Neural cell (in vitro differentiated cells): ENCODE data around the gene GRHL1. TPM values are rescaled to one million over a fixed set of nuclear protein-coding genes. Genes with fewer than 3 reads are reported as not detected.
"Not testable (repeated sequence)": the region's sequence is repeated elsewhere in the genome, so short reads cannot be mapped to it uniquely, and the experiment has no call there.

Experiments used
- H2AFZ ChIP-seq: fragments of 200-600, 300-800 bp; sonication (generic), shearing (Covaris generic); 2 replicates; pipeline ENCODE4 v1.6.0; 2014; ENCODE audit warnings: low read depth, mild to moderate bottlenecking, antibody characterized with exemption, low read length, moderate library complexity
- H3F3A ChIP-seq: fragments of 200-600 bp; shearing (Covaris generic); 2 replicates; pipeline ENCODE4 v1.6.1; 2016; ENCODE audit warnings: mild to moderate bottlenecking, moderate library complexity, mixed read lengths, antibody characterized with exemption, low read length; ENCODE audit not compliant: insufficient read depth, poor library complexity, severe bottlenecking
- H3K27ac ChIP-seq: fragments of 200-600, 300-800 bp; sonication (generic), shearing (Covaris generic); 2 replicates; pipeline ENCODE4 v1.5.1; 2014; ENCODE audit warnings: mild to moderate bottlenecking, low read length, moderate library complexity
- H3K27me3 ChIP-seq: fragments of 300-800, 200-600 bp; sonication (generic), shearing (Covaris generic); 2 replicates; pipeline ENCODE4 v1.6.0; 2014; ENCODE audit warnings: mild to moderate bottlenecking, low read depth, low read length, moderate library complexity; ENCODE audit not compliant: insufficient read depth
- H3K36me3 ChIP-seq: fragments of 300-800, 200-600 bp; sonication (generic), shearing (Covaris generic); 2 replicates; pipeline ENCODE4 v1.5.1; 2014; ENCODE audit warnings: mild to moderate bottlenecking, antibody characterized with exemption, low read length, moderate library complexity; ENCODE audit not compliant: insufficient read depth
- H3K4me2 ChIP-seq: fragments of 300-800, 200-600 bp; sonication (generic), shearing (Covaris generic); 2 replicates; pipeline ENCODE4 v1.6.0; 2014; ENCODE audit warnings: mild to moderate bottlenecking, low read length
- H3K4me3 ChIP-seq: fragments of 300-800, 200-600 bp; sonication (generic), shearing (Covaris generic); 2 replicates; pipeline ENCODE4 v1.5.1; 2014; ENCODE audit warnings: mild to moderate bottlenecking, low read length, moderate library complexity
- H3K79me2 ChIP-seq: fragments of 200-600 bp; shearing (Covaris generic); replicated peaks from 2 replicates; pipeline ENCODE4 v1.6.0; 2014; ENCODE audit warnings: mild to moderate bottlenecking, low read length, moderate library complexity; ENCODE audit not compliant: insufficient read depth
- H3K9ac ChIP-seq: fragments of 300-800, 200-600 bp; sonication (generic), shearing (Covaris generic); 2 replicates; pipeline ENCODE4 v1.6.1; 2016; ENCODE audit warnings: mild to moderate bottlenecking, low read length, mixed read lengths
- H3K9me2 ChIP-seq: fragments of 200-600 bp; shearing (Covaris generic); 2 replicates; pipeline ENCODE4 v1.6.1; 2016; ENCODE audit warnings: mild to moderate bottlenecking, low read length, mixed read lengths; ENCODE audit not compliant: insufficient read depth
- H3K9me3 ChIP-seq: fragments of 200-600, 300-800 bp; sonication (generic), shearing (Covaris generic); 2 replicates; pipeline ENCODE4 v1.6.1; 2016; ENCODE audit warnings: mild to moderate bottlenecking, mixed run types, low read length, moderate library complexity, mixed read lengths
- H4K20me1 ChIP-seq: fragments of 200-600 bp; shearing (Covaris generic); 2 replicates; pipeline ENCODE4 v1.6.1; 2016; ENCODE audit warnings: mild to moderate bottlenecking, mixed run types; ENCODE audit not compliant: insufficient read depth
- EP300 ChIP-seq: fragments of 450-650 bp; conservative IDR thresholded peaks from 2 replicates; pipeline ENCODE4 v1.6.1; 2014; ENCODE audit warnings: antibody characterized with exemption, mild to moderate bottlenecking, moderate library complexity; ENCODE audit not compliant: poor library complexity, severe bottlenecking
- EZH2 ChIP-seq: fragments of 200-600, 300-800 bp; shearing (Covaris generic), sonication (generic); IDR thresholded peaks from 2 replicates; pipeline ENCODE4 v1.6.1; 2014; ENCODE audit warnings: antibody characterized with exemption, low read length, borderline replicate concordance, mild to moderate bottlenecking; ENCODE audit not compliant: insufficient read depth, poor library complexity, severe bottlenecking
- MXI1 ChIP-seq: fragments of 450-650 bp; conservative IDR thresholded peaks from 2 replicates; pipeline ENCODE4 v1.6.1; 2014; ENCODE audit warnings: antibody characterized with exemption, mild to moderate bottlenecking; ENCODE audit not compliant: poor library complexity, severe bottlenecking
- POLR2AphosphoS5 ChIP-seq: IDR thresholded peaks from 2 replicates; pipeline ENCODE4 v1.6.1; 2012
- RAD21 ChIP-seq: fragments of 450-650 bp; conservative IDR thresholded peaks from 2 replicates; pipeline ENCODE4 v1.6.1; 2014; ENCODE audit warnings: antibody characterized with exemption, mild to moderate bottlenecking, moderate library complexity
- SMC3 ChIP-seq: fragments of 450-650 bp; conservative IDR thresholded peaks from 2 replicates; pipeline ENCODE4 v1.6.1; 2014; ENCODE audit warnings: antibody characterized with exemption, mild to moderate bottlenecking, moderate library complexity; ENCODE audit not compliant: poor library complexity
- TAF1 ChIP-seq: IDR thresholded peaks from 2 replicates; pipeline ENCODE4 v1.6.1; 2012; ENCODE audit warnings: low read depth
- polyA plus RNA-seq: library from polyadenylated mRNA; depleted of rRNA; stranded (reverse); fragments of >200 nt; gene quantifications from 2 replicates; pipeline ENCODE4 v1.2.3, GENCODE V29; 2014
- TF ChIP-seq, protein P1 (sequence below): IDR thresholded peaks from 2 replicates; pipeline ENCODE4 v1.6.1; 2012; ENCODE audit warnings: borderline replicate concordance
- TF ChIP-seq, protein P2 (sequence below): fragments of 450-650 bp; IDR thresholded peaks from 2 replicates; pipeline ENCODE4 v1.5.1; 2014; ENCODE audit warnings: antibody characterized with exemption, mild to moderate bottlenecking, moderate library complexity; ENCODE audit not compliant: poor library complexity, severe bottlenecking

The GRHL1 gene
- polyA plus RNA-seq, 1 donor from 2014 or later: 26.3 TPM

DNA sequence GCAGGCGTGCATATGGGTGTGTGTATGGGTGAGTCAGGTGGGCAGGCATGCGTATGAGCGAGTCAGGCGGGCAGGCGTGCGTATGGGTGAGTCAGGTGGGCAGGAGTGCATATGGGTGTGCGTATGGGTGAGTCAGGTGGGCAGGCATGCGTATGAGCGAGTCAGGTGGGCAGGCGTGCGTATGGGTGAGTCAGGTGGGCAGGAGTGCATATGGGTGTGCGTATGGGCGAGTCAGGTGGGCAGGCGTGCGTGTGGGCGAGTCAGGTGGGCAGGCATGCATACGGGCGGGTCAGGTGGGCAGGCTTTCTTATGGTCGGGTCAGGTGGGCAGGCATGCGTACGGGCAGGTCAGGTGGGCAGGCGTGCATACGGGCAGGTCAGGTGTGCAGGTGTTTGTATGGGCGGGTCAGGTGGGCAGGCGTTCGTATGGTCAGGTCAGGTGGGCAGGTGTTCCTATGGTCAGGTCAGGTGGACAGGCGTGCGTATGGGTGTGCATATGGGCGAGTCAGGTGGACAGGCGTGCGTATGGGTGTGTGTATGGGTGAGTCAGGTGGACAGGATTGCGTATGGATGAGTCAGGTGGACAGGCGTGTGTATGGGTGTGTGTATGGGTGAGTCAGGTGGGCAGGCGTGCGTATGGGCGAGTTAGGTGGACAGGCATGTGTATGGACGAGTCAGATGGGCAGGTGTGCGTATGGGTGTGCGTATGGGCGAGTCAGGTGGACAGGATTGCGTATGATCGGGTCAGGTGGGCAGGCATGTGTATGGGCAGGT is 63.1 kb downstream of the GRHL1 start:
- TF ChIP-seq EZH2 (no peak), POLR2AphosphoS5 (no peak), MXI1 (no peak), SMC3 (no peak), TAF1 (no peak), EP300 (no peak), RAD21 (no peak)
- TF ChIP-seq, protein P1, sequence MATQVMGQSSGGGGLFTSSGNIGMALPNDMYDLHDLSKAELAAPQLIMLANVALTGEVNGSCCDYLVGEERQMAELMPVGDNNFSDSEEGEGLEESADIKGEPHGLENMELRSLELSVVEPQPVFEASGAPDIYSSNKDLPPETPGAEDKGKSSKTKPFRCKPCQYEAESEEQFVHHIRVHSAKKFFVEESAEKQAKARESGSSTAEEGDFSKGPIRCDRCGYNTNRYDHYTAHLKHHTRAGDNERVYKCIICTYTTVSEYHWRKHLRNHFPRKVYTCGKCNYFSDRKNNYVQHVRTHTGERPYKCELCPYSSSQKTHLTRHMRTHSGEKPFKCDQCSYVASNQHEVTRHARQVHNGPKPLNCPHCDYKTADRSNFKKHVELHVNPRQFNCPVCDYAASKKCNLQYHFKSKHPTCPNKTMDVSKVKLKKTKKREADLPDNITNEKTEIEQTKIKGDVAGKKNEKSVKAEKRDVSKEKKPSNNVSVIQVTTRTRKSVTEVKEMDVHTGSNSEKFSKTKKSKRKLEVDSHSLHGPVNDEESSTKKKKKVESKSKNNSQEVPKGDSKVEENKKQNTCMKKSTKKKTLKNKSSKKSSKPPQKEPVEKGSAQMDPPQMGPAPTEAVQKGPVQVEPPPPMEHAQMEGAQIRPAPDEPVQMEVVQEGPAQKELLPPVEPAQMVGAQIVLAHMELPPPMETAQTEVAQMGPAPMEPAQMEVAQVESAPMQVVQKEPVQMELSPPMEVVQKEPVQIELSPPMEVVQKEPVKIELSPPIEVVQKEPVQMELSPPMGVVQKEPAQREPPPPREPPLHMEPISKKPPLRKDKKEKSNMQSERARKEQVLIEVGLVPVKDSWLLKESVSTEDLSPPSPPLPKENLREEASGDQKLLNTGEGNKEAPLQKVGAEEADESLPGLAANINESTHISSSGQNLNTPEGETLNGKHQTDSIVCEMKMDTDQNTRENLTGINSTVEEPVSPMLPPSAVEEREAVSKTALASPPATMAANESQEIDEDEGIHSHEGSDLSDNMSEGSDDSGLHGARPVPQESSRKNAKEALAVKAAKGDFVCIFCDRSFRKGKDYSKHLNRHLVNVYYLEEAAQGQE: no peak
- Histone ChIP-seq H3K4me3 (no peak overlapping the region), H3K79me2 (no peaks in the 10 kb centered on the region), H3K27me3 (no peaks in the 10 kb centered on the region), H3K9ac (no peak overlapping the region), H2AFZ (no peak overlapping the region), H3K9me2 (no peaks in the 10 kb centered on the region), H4K20me1 (no peaks in the 10 kb centered on the region), H3F3A (no peaks in the 10 kb centered on the region), H3K27ac (no peak overlapping the region), H3K9me3 (no peaks in the 10 kb centered on the region), H3K4me2 (no peak overlapping the region), H3K36me3 (no peaks in the 10 kb centered on the region)

DNA sequence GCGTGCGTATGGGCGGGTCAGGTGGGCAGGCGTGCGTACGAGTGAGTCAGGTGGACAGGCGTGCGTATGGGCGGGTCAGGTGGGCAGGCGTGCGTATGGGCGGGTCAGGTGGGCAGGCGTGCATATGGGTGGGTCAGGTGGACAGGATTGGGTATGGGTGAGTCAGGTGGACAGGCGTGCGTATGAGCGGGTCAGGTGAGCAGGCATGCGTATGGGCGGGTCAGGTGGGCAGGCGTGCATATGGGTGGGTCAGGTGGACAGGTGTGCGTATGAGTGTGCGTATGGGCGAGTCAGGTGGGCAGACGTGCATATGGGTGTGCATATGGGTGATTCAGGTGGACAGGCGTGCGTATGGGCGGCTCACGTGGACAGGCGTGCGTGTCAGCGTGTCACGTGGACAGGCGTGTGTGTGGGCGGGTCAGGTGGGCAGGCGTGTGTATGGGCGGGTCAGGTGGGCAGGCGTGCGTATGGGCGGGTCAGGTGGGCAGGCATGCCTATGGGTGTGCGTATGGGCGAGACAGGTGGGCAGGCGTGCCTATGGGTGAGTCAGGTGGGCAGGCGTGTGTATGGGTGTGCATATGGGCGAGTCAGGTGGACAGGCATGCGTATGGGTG is 64.0 kb downstream of the GRHL1 start:
- H3K27me3 ChIP-seq, H3K9ac ChIP-seq, H2AFZ ChIP-seq, H3K27ac ChIP-seq, H3K4me2 ChIP-seq, H3K4me3 ChIP-seq, H3K36me3 ChIP-seq, H3K9me2 ChIP-seq, H3F3A ChIP-seq, H3K79me2 ChIP-seq, H4K20me1 ChIP-seq, H3K9me3 ChIP-seq: not testable (repeated sequence)

DNA sequence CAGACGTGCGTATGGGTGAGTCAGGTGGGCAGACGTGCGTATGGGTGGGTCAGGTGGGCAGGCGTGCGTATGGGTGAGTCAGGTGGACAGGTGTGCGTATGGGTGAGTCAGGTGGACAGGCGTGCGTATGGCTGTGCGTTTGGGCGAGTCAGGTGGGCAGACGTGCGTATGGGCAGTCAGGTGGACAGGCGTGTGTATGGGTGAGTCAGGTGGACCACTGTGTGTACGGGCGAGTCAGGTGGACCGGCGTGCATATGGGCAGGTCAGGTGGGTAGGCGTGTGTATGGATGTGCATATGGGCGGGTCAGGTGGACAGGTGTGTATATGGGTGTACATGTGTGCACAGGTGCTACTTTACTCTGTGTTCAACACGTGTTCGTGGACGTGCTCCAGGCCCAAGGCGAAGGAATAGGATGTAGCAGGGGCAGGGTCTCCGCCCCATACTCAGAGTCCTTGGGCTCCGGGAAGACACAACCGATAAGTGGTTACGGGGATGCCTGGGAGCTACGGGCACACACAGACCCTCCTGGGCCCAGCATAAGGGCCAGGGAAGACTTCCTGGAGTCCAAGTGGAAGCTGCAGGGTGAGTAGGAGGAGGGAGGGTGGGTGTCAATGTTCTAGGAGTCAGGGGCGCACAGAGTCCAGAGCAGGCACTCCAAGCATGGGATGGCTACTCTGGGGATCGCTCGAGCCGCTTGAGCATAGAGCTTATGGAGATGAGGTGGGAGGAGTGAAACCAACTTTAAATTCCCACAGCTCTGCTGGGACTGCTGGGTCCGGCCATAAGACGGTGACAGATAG is 64.7 kb downstream of the GRHL1 start:
- Histone ChIP-seq H2AFZ (no peak overlapping the region), H3K79me2 (no peaks in the 10 kb centered on the region)

More for the DNA sequence above, 64.7 kb downstream of the GRHL1 start:
- Histone ChIP-seq H3K9me2 (no peaks in the 10 kb centered on the region), H3K27me3 (no peaks in the 10 kb centered on the region), H4K20me1 (no peaks in the 10 kb centered on the region), H3K4me3 (no peak overlapping the region), H3K9ac (no peak overlapping the region), H3K4me2 (no peak overlapping the region), H3K9me3 (no peaks in the 10 kb centered on the region), H3K27ac (no peak overlapping the region), H3K36me3 (no peaks in the 10 kb centered on the region), H3F3A (no peaks in the 10 kb centered on the region)
- TF ChIP-seq TAF1 (no peak), SMC3 (no peak), POLR2AphosphoS5 (no peak), EP300 (no peak), RAD21 (no peak), MXI1 (no peak), EZH2 (no peak)
- TF ChIP-seq, protein P1: no peak
- TF ChIP-seq, protein P2, sequence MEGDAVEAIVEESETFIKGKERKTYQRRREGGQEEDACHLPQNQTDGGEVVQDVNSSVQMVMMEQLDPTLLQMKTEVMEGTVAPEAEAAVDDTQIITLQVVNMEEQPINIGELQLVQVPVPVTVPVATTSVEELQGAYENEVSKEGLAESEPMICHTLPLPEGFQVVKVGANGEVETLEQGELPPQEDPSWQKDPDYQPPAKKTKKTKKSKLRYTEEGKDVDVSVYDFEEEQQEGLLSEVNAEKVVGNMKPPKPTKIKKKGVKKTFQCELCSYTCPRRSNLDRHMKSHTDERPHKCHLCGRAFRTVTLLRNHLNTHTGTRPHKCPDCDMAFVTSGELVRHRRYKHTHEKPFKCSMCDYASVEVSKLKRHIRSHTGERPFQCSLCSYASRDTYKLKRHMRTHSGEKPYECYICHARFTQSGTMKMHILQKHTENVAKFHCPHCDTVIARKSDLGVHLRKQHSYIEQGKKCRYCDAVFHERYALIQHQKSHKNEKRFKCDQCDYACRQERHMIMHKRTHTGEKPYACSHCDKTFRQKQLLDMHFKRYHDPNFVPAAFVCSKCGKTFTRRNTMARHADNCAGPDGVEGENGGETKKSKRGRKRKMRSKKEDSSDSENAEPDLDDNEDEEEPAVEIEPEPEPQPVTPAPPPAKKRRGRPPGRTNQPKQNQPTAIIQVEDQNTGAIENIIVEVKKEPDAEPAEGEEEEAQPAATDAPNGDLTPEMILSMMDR: no peak
